ENCODE measurements around the gene CGB7.
A peak's percentile ranks its signal among the peaks of the same experiment; 100 is the strongest.

CGB7 gene

DNA sequence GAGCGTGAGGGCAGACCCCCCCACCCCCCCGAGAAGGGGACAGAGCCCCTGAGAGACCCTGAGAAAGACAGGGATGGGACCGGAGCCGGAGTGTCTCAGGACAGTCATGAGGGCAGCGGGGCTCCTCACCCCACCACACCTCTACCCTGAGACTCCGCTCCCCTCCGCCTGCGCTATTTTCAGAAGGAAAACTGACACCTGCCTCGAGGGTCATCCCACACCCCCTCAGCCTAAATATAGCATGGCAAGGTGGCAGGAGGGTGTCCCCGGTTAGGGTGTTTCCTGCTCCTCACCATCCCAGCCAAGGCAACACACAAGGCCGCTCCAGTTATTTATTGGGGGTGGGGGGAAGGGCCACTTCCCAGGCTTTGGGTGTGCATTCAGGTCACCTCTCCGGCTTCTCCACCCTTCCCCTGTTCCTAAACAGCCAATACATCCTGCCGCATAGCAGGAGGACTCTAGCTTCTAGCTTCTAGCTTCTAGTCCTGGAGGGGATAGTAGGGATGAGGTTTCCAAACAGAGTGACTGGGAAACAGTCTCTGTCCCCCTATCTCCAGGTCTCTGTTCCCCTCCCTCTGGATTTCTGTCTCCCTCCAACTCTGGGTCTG is 8.5 kb upstream of the CGB7 start:
- TF ChIP-seq, protein P1, sequence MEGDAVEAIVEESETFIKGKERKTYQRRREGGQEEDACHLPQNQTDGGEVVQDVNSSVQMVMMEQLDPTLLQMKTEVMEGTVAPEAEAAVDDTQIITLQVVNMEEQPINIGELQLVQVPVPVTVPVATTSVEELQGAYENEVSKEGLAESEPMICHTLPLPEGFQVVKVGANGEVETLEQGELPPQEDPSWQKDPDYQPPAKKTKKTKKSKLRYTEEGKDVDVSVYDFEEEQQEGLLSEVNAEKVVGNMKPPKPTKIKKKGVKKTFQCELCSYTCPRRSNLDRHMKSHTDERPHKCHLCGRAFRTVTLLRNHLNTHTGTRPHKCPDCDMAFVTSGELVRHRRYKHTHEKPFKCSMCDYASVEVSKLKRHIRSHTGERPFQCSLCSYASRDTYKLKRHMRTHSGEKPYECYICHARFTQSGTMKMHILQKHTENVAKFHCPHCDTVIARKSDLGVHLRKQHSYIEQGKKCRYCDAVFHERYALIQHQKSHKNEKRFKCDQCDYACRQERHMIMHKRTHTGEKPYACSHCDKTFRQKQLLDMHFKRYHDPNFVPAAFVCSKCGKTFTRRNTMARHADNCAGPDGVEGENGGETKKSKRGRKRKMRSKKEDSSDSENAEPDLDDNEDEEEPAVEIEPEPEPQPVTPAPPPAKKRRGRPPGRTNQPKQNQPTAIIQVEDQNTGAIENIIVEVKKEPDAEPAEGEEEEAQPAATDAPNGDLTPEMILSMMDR (conservative IDR thresholded peaks at IDR 0.05; ENCODE audit: low read depth) = no peak
- DNase-seq (ENCODE audit: low spot score) = no peak
- ChIA-PET POLR2A (ENCODE audit: low non-redundant PET) (interaction anchor here (0.7 kb wide), 2 partner anchors 10 to 190 kb away, joined by 3 to 4 read pairs; no protein-coding TSS in a partner anchor), CTCF (interaction anchor here (0.5 to 1.1 kb wide), 2 partner anchors 8 to 271 kb away, joined by 3 to 5 read pairs; no protein-coding TSS in a partner anchor)
- peak overlapping the region; percentile 96 for H3K27ac ChIP-seq

DNA sequence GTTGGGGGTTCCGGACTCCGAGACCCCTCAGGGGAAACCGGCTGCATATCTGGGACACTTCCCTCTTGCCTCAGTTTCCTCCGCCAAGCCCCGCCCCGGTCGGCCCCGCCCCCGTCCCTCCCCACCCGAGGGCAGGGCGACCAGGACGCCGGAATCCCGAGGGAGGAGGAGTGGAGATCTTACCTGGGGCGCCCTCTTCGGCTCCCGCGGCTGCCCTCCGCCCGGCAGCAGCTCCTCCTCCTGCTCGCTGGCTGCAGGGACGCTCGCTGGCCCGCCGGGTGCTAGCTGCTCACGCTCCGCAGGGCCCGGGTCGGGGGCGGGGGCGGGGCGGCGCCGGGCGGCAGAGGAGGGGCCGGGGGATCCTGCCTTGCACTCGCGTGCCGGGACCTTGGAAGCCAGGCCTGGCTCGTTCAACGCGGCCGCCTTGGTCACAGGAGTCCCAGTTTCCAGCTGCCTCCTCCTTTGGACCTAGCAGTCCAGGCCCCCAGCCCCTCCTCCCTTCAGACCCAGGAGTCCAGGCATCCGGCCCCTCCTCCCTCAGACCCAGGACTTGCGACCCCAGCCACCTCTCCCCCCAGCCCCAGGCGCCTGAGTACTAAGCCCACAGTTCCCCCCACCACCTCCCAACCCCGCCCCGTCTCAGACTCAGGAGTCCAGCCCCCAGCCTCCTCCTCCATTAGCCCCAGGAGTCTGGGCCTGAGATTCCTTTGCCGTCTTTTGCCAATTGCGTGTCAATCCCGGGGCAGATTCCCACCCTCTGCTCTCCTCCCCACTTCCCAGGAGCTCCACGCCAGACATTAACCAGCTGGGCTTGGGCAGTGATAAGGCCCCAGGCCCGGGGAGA is 7.4 kb upstream of the CGB7 start, which contains the start of gene NTF4:
TSS of gene NTF4 (minus strand) at position 51 of the 844 bp plus-strand sequence. CDS start 2,821 bp downstream, outside the sequence.
- ChIA-PET CTCF (interaction anchor here (0.8 to 1.1 kb wide), 2 partner anchors 9 to 41 kb away, joined by 3 read pairs; no protein-coding TSS in a partner anchor), POLR2A (ENCODE audit: low non-redundant PET) (interaction anchor here (0.7 to 1.4 kb wide), 2 partner anchors 9 to 72 kb away, joined by 3 read pairs; partner anchors contain the start of genes GYS1 and RUVBL2)
- DNase-seq (ENCODE audit: low spot score) = peak; percentile 75
- TF ChIP-seq, protein P1 (conservative IDR thresholded peaks at IDR 0.05; ENCODE audit: low read depth) = 0 out of 2 replicates have a peak, but pooled peaks have one; percentile 12
- peak within 1 kb of the TSS; percentile 96 for H3K27ac ChIP-seq

DNA sequence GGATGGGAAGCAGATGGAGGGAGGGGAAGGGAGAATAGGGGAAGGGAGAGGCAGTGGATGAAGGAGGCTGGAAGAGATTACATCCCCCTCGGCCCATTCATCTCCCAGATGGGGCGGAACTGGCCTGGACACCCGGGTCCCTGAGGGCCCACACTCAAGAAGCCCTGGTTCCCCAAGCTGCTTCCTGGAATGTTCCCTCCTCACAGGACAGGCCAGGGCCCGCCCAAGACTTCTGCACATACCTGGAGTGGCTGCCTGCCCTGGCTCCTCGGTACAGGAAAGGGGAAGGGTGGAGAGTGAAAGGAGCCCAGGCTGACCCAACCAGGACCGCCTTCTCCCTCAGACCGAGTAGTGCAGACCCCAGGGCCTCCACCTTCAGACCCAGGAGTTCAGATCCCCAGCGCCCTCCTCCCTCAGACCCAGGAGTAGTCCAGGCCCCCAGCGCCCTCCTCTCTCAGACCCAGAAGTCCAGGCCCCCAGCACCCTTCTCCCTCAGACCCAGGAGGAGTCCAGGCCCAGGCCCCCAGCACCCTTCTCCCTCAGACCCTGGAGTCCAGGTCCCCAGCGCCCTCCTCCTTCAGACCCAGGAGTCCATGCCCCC is 6.6 kb upstream of the CGB7 start:
- TF ChIP-seq, protein P1 (conservative IDR thresholded peaks at IDR 0.05; ENCODE audit: low read depth) = no peak
- ChIA-PET POLR2A (ENCODE audit: low non-redundant PET) (interaction anchor here (1.4 kb wide), 1 partner anchor 71 kb away, joined by 3 read pairs; the partner anchor contains the start of genes GYS1 and RUVBL2), CTCF (interaction anchor here (0.5 to 0.6 kb wide), 2 partner anchors 64 to 100 kb away, joined by 3 to 4 read pairs; no protein-coding TSS in a partner anchor)
- H3K27ac ChIP-seq = peak overlapping the region; percentile 96
- DNase-seq (ENCODE audit: low spot score) = peak; percentile 80

DNA sequence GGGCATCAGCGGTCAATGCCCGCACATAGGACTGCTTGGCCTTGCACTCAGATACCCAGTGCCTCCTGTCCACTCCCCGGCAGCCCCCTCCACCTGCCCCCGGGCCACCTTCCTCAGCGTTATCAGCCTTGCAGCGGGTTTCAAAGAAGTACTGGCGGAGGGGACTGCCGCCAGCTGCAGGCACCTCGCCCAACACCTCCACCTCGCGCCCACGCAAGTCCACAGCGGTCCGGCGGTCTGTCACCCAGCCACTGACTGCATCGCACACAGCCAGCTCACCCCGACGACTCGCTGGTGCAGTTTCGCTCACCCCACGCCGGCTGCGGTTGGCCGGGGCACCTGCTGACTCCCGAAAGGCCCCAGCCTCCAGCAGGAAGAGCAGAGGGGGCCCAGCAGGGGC is 3.9 kb upstream of the CGB7 start:
- no peak for DNase-seq (ENCODE audit: low spot score)
- ChIA-PET CTCF (no interaction called here), POLR2A (ENCODE audit: low non-redundant PET) (no interaction called here)
- peak overlapping the region; percentile 96 for H3K27ac ChIP-seq
- TF ChIP-seq, protein P1 (conservative IDR thresholded peaks at IDR 0.05; ENCODE audit: low read depth) = no peak

DNA sequence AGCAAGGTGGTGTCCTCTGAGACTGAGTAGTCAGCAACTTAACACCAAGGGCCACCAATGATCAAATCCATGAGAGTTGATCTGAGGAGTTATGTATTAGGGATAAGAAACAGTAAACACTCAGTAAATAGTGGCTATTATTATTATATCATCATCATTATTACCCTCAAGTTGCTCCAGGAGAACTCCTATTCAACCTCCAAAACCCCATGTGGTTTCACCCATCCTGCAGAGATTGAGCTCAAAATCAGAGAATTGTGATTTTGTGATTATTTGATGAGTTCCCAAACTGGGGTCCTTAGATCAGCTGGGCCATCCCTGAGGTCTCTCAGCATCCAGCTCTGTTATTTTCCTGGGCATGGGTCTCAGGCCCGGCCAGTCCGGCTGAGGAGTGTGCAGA is 3.5 kb upstream of the CGB7 start:
- TF ChIP-seq, protein P1 (conservative IDR thresholded peaks at IDR 0.05; ENCODE audit: low read depth) = no peak
- POLR2A ChIA-PET (ENCODE audit: low non-redundant PET) = no interaction called here
- CTCF ChIA-PET = no interaction called here
- no peak for DNase-seq (ENCODE audit: low spot score)
- H3K27ac ChIP-seq = no peak overlapping the region

DNA sequence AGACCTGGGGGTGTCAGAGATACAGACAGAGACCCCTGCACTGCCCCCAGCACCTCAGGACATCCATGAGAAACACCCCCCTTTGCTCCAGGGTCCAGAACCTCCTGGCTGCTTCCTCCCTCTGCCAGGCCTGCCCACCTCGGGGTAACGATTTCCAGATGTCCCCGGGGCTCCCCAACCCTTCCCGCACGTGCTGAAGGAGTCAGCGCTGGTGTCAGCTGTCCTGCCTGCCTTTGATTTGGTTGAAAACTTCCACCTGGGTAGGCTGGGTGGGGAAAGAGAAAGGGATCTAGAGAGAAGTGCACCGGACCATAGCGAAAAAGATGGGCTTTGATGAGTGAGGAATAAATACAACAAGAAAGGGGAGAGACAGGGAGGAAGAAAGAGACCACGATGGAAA is 1.5 kb upstream of the CGB7 start:
- CTCF ChIA-PET = interaction anchor here (0.8 kb wide), 1 partner anchor 14 kb away, joined by 3 read pairs; the partner anchor contains the start of gene KCNA7
- DNase-seq (ENCODE audit: low spot score) = no peak
- POLR2A ChIA-PET (ENCODE audit: low non-redundant PET) = no interaction called here
- peak overlapping the region; percentile 28; the same call in 1 of the 2 replicates for H3K27ac ChIP-seq
- TF ChIP-seq, protein P1 (conservative IDR thresholded peaks at IDR 0.05; ENCODE audit: low read depth) = no peak

All from RWPE1 (cell line).